PC-3 (cell line): Measurements from ENCODE around the gene CAMTA1.

Experiments used
- EZH2 ChIP-seq: fragments of 300-600 bp; sonication (generic); IDR thresholded peaks from one replicate; pipeline ENCODE4 v1.6.1; 2017; ENCODE audit warnings: antibody characterized with exemption, mild to moderate bottlenecking, low read length; ENCODE audit not compliant: unreplicated experiment
- TF ChIP-seq, protein P1 (sequence below): fragments of 300-600 bp; sonication (generic); conservative IDR thresholded peaks from 2 replicates; pipeline ENCODE4 v1.5.1; 2017; ENCODE audit warnings: antibody characterized with exemption, low read depth, mild to moderate bottlenecking, low read length

DNA sequence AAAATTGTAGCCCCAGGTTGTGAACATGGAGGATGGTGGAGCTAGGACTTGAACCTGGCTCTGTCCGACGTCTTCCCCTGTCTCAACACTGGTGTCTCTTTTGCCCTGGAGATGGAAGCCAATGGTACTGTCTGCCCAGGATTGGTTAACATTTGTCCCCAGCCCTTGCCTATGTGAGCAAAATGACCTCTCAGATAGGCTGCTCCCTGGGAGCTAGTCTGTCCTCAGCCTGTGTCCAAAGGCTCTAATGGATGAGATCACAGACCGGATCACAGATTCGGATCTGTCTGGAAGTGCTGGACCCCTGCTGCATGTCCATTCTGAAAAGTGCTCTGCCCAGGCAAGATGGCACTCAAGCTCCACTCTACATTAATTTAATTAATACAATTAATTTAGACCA, 591.4 kb downstream of the CAMTA1 start:
- TF ChIP-seq, protein P1, sequence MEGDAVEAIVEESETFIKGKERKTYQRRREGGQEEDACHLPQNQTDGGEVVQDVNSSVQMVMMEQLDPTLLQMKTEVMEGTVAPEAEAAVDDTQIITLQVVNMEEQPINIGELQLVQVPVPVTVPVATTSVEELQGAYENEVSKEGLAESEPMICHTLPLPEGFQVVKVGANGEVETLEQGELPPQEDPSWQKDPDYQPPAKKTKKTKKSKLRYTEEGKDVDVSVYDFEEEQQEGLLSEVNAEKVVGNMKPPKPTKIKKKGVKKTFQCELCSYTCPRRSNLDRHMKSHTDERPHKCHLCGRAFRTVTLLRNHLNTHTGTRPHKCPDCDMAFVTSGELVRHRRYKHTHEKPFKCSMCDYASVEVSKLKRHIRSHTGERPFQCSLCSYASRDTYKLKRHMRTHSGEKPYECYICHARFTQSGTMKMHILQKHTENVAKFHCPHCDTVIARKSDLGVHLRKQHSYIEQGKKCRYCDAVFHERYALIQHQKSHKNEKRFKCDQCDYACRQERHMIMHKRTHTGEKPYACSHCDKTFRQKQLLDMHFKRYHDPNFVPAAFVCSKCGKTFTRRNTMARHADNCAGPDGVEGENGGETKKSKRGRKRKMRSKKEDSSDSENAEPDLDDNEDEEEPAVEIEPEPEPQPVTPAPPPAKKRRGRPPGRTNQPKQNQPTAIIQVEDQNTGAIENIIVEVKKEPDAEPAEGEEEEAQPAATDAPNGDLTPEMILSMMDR = no peak
- no peak for TF ChIP-seq EZH2
